HG03066 (cell line): ENCODE measurements around the gene SYNGR3.

Experiments
- ATAC-seq: cut with Tn5 transposase; IDR thresholded peaks from one replicate; pipeline ENCODE4 v1.9.1; 2021; ENCODE audit warnings: low read depth; ENCODE audit not compliant: unreplicated experiment

The SYNGR3 gene

DNA sequence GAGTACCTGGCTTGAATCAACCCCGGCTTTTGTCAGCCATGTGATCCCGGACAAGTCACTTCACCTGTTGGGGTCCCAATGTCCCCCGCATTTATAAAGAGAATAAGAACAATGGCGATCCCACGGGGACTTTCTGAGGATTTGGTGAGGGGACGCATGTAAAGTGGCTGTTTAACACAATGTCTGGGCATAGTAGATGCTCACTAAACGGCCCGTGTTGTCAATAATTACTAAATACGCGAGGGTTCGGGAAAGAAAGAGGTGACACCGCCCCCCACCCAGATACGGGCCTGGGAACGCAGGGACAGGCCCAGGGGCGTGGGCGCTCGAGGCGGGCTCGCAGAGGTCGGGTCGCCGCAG is 1.8 kb downstream of the SYNGR3 start:
- no peak for ATAC-seq

DNA sequence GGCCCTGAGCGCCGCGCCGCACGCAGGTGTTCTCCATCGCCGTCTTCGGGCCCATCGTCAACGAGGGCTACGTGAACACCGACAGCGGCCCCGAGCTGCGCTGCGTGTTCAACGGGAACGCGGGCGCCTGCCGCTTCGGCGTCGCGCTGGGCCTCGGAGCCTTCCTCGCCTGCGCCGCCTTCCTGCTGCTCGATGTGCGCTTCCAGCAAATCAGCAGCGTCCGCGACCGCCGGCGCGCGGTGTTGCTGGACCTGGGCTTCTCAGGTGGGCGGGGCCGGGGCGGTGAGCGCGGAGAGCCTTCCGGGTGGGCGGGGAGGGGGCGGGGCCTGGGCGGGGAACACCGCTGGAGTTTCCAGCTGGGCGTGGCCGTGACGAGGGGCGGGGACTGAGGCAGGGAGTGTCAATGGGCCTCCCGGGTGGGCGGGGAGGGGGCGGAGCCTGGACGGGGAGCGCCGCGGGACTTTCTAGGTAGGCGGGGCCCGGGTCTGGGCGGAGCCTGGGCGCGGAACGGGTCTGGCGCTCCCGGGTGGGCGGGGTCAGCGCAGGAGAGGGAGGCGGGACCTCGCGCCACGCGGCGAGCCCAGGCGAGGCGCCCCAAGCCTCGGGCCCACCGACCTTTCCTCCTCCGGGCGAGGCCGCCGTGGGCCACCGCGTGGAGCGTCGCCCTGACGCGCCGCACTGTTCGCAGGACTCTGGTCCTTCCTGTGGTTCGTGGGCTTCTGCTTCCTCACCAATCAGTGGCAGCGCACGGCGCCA is 2.4 kb downstream of the SYNGR3 start:
- peak; percentile 38 for ATAC-seq

DNA sequence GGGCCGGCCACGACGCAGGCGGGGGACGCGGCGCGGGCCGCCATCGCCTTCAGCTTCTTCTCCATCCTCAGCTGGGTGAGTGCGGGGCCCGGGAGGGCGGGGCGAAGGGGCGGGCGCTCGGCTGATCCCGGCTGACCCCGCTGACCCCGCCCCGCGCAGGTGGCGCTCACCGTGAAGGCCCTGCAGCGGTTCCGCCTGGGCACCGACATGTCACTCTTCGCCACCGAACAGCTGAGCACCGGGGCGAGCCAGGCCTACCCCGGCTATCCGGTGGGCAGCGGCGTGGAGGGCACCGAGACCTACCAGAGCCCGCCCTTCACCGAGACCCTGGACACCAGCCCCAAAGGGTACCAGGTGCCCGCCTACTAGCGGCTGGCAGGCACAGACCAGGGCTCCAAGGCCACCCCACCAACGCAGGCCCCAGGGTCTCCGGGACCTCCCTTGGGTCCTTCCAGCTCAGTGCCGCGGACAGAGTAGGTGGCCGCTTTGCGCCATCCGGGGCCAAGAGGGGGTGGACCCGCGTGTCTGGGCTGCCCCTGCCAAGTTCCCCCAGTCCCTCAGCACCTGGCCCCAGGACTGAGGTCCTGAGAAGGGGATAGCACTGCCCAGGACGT is 3.0 kb downstream of the SYNGR3 start:
- ATAC-seq = no peak

DNA sequence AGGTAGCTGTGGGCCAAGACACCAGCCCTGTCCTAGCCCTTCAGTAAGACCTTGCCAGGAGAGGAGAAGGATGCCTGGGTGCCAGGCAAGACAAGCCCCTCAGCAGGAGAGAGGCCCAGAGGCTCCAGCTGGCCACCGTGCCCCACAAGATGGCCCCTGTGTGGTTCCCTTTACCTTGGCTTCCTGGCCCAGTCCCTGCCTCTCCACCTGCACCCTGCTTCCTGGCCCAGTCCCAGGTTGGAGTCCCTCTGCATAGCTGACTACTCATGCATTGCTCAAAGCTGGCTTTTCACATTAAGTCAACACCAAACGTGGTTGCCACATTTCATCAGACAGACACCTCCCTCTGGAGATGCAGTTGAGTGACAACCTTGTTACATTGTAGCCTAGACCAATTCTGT is 4.0 kb downstream of the SYNGR3 start:
- no peak for ATAC-seq

DNA sequence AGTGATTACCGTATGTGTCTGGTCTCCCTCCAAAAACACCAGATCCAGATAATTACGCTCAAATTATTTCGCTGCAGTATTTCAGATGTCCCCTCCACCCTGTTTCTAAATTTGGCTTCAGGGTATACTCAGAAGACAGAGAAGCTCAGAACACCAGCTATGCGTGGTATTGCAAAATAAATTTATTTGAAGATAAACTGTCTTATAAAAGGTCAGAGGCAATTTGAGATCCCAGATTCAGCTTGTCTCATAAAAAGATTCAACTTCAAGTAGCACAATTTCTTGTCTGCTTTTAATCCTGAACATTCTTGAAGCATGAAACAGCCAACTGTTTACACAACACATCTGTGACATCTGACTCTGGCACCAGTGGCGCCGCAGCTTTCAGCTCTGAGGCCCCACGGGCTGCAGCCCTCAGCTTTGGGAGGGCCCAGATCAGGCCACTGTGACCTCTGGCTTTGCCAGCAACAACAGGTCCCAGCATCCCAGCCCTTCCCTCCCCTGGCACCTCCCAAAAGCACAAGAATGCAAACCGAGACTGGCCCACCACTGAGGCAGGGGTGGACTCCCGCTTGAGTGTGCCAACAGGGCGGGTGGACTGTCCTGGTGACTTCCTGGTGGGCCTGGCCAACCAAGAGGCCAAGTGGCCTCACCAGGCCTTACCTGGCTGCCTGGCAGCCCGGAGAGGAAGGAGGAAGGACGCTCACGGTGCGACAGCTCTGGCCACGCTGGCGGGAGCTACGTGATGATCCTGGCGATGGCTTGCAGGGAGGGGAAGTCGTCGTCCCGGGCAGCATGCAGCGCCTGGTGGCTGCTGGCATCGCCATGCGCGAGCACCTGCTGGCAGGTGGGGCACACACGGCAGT is 8.0 kb downstream of the SYNGR3 start:
- ATAC-seq = no peak

DNA sequence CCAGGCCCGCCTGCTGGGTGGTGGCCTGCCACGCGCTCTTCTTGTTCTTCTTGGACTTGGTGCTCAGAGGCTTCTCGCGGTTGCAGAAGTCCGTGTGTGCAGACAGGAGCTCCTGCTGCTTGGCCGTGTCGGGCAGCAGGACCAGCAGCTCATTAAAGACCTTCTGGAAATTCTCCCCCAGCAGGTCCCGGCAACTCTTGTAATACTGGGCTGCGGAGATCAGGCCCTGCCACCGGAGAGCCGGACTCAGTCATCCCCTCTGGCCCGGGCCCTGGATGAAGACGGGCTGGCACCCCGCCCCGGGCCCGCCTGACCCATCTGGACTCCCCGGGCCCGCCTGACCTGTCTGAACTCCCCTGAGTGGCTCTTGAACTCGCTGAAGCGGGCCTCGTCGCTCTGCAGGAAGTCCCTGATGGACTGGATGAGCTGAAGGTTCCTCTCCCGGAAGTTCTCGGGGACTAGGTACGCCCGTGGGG is 8.6 kb downstream of the SYNGR3 start:
- no peak for ATAC-seq

DNA sequence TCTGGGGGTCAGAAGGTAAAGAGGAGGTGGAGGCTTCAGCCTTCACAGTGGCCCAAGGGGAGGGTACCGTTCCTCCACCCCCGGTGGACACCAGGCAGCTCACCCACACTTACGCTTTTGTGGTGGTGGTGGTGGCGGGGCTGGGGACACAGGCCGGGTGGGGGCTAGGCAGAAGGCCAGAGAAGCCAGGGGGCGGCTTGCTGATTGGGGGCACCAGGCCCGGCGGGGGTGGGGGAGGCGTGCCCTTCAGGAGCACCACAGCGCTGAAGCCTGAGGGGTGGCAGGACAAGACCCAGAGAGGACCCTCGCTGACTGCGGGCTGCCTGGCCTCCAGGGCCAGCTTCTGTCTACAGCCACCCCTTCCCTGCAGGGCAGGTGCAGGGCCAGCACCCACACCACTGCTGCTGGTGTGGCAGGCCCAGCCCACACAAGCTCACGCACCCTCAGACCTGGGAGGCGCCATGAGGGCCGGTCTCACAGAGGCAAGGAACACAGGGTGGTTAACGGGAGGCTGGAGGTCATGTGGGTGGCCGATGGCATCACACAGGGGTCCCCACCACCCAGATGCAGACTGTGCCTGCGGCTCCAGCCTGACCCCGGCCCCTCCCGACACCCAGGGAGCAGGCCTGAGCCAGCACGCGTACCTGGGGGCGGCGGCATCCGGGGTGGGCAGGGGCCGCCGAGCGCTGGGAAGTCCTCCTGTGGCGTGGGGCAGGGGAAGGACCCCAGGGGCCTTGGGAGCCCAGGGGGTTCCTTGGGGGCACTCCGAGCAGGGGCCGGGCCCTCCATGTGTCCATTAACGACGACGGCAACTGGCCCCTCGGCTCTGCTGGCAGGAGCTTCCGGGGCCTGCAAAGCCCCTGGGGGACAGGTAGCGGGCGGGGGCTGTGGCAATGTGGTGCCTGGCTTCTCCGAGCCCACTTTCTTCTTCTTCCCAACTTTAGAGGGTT is 9.4 kb downstream of the SYNGR3 start:
- ATAC-seq = no peak

DNA sequence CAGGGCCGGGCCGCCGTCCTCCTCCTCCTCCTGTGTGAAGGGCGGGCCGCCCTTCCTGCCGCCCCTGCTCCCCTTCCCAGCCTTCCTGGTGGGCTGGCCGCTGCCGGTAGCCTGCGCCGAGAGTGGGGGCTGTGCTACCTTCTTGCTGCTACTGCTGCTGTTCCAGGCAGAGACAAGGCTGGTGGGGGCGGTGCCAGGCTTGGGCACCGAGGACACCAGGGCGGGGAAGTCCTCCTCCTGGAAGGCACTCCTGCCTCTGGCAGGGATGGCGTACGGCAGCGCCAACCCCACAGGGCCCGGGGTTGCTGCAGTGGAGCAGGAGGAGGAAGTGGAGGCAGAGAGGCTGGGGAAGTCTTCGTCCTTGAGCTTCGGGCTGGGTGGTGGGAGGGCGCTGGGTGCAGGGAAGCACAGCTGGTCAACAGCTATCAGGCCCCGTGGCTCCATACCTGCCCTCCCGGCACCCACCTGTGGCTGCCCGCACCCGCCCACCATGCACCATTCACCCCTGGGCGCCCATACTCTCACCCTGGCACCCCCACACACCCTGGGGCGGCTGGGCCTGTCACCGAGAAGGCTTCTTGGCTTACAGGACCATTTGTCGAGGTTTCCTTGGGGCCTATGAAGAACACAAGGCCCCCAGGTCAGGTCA is 10.2 kb downstream of the SYNGR3 start:
- ATAC-seq = no peak

DNA sequence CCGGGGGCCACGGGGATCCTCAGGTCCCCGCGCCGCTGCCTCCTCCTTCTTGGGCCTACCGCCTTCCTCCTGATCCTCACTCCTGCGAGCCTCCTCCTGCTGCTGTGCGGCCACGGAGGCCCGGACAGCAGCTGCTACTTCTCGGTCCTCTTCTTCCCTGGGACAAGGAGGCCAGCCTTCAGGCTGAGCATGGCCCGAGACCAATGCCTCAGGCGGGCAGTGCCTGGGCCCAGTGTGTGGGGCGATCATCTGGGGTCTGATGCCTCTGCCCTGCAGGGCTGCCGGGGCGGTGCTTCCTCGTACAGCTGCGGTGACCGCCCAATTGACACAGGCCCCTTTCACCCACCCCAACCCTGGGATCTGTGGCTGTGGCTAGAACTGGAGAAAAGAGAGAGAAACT is 11.3 kb downstream of the SYNGR3 start:
- no peak for ATAC-seq

DNA sequence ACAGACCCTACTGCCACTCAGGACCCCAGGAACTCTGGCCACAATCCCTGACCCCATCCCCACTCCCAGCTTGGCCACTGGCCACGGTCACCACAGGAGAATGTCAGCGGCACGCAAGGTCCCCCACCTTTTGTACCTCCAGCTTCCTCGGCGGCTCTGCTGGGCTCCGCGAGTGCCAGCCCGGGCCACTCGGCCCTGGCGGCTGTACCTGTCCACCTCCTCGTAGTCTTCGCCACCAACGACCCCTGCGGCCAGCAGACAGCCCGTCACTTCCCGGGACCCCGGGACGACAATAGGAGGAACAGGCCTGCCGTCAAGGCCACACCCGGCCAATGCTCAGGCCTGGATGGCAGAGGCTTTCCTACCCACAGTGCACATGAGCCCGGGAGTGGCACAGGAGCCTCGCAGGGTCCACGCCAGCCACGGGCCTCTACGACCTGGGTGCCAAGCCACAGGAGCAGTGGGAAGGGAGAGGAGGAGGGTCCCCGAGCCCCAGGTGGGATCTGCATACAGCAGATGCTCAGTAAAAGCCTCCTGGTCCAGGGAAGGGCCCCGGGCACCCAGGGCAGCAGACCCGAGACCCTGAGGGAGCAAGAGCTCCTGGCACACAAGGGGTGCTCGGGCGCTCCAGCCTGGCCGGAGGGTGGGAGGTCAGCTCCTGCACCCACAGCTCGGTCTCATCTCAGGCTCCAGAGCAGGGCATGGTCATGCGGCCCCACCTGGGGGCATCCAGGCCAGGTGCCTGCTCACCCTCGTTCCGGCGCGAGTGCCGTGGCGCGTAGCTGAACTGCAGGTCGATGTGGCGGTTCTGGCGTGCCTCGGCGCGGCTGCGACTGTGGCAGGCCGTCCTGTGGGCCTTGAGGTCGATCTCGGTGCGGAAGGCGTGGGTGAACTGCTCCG is 11.9 kb downstream of the SYNGR3 start:
- no peak for ATAC-seq

DNA sequence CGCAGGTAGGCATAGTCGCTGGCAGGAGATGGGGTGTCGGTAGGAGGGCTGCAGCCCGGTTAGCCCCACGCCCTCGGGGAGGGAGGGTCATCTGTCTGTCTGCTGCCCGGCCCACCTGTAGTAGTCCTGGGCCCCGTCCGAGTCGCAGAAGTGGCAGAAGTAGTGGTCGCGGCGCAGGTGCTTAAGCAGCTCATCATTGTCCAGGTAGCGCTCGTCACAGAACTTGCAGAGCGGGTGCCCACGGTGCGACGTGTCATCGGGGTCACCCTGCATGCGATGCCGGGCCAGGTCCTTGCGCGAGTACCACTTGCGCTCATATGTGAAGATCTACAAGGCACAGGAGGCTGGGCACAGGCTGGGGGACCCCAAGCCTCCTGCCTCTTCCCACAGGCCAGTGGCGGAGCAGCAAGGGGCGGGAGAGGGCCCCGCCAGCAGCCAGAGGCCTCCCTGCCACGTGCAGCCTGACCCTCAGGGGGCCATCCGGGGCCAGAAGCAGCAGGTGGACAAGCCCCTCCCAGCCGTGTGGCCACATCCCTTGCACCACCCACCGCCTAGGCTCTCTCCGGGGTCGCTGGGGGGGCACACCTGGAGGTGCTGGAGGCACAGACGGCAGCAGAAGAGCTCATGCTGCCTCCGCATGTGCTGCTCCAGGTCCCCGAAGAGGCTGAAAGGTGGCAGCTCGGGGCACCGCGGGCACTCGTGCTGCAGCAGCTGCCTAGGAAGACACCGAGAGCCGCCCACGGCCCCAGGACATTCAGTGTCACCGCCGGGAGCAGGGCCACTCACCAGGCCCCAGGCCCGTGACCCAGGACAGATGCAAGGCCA is 12.8 kb downstream of the SYNGR3 start:
- no peak for ATAC-seq

DNA sequence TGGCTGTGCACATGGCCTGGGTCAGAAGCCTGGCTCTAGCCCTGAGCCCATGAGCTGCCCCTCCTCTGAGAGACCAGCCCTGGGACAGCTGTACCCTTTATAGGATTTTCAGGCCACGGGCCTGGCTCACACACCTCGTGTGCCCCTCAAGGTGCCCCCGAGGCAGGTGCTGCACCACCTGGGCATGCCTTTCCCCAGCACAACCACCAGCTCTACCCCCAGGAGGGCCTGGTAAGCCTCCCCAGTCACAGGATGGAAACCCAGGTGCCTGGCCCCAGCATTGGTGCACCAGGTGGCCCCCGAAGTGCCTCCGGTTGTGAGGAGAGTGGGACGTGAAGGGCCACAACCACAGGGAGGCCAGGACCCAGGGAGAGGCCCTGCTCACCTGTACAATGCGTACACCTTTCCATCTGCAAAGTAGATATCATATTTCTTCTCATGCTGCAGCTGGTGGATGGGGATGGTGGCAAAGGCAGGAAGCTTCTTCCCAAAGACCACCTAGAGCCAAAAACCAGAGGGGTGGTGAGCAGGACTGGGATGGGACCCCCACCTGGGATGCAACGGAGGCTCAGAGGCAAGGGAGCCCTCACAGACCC is 13.6 kb downstream of the SYNGR3 start:
- no peak for ATAC-seq

DNA sequence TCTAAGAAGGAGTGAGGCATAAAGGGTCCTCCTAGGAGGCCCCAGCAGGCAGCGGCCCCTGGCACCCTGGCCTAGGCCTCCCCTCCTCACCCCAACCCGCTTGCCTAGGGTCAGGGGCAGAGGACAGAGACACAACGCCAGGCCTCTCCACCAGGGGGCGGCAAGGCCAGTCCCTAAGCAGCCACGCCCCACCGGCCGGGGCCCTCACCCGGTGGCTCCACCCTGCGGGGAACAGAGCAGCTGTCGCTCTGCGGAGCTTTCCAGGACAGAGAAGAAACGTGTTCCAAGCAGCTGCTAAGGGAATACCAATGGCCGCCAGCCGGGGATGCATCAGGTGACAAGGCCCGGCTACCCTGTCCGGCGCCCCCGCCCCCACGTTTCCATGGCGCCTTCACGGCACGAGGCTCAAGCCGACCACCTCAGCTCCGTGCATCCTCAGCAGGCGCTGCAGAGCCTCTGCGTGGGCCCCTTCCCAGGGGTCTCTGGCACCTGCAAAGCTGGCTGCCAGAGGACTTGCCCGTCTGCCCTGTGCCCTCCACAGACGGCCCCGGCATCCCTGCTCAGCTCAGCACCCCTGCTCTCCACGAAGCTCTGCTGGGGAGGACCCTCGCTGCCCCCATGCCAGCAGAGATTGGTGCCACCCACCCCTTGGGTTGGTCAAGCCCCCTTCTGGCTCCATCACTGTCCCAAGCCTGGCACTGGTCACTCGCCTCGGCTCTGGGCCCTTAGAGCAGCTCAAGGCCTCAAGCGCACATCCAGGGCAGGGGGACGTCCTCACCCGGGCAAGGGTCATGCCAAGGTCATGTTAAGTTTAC is 14.3 kb downstream of the SYNGR3 start:
- no peak for ATAC-seq

DNA sequence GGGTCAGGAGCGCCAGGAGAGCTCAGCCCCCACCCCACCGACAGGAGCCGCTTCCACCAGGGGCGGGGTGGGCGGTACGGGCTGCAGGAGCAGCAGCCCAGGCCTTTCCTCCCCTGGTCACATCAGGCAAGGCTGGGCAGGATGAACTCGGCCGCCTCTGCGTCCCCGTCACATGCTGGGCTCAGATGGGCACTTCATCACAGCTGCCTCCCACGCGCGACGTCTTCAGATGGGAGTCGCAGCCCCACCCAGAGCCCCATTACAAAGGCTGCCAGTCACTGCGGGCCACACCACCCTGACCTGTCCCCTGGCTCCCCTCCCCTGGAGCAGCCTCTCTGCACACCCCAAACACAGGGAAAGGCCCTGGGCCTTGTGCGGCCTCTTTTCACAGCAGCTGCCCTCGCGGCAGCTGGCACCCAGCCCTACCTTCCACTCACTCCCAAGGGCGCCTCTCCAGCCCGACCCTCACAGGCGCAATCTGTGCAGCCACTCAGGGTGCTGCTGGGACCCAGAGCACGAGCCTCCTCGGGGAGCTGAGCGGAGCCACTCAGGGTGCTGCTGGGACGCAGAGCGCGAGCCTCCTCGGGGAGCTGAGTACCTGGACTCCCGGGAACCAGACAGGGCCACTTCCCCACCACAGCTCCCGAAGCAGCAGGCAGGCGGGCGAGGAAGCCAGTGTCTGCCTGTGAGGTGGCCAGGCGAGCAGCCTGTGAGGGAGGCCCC is 15.2 kb downstream of the SYNGR3 start:
- ATAC-seq = no peak

DNA sequence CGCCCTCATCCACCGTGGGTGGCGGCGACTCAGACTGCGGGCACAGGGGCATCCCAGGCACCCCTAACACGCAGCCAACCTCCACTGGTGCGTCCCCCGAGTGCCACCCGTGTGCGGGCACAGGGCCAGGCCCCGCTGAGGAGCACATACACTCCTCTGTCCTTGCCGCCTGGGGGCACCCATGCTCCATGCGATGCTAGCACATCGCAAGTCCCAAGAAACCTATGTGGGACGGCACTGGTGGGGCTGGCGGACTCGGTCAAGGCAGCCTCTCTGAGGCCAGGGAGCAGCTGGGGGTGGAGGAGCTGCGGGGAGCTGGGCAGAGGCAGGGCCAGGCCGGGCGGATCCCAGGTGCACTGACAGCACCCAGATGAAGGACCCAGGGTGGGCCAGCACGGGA is 15.9 kb downstream of the SYNGR3 start:
- ATAC-seq = no peak

DNA sequence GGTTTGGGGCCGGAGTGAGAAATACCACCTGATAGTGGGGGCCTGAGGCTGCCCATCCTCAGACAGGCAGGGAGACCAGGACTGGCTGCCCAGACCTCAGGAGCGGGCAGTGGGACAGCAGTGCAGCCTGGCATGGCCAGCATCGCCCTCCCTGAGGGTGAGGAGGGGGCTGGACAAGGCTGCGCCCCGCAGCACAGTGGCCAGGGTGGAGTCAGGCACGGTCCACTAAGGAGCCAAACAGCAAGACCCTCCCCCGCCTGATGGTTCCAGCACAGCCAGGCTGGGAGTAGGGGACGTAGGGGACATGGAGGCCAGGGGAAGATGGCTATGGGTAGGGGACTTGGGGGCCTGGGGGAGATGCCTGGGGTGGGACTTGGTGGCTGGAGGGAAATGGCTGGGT is 16.5 kb downstream of the SYNGR3 start:
- ATAC-seq = no peak
